ENCODE measurements around the gene TBC1D12. TPM values are rescaled to one million over a fixed set of nuclear protein-coding genes. Genes with fewer than 3 reads are reported as not detected.
A peak's percentile ranks its signal among the peaks of the same experiment; 100 is the strongest.
"Not testable (repeated sequence)": the region's sequence is repeated elsewhere in the genome, so short reads cannot be mapped to it uniquely, and the experiment has no call there.

TBC1D12 gene
- total RNA-seq, 1 donor from 2014 or later, result 0.86 TPM

- H3K4me1 Mint-ChIP-seq (ENCODE audit: low read depth), result no peaks in the 10 kb centered on the region
- no peak overlapping the region for H3K4me3 Mint-ChIP-seq
- intact Hi-C loops (cut with micrococcal nuclease), result no loop called here
- H3K9me3 Mint-ChIP-seq, result no peaks in the 10 kb centered on the region
- H3K27ac Mint-ChIP-seq, result no peak overlapping the region
- no peak for DNase-seq (ENCODE audit: low spot score)
- H3K36me3 Mint-ChIP-seq (ENCODE audit: low read depth), result no peaks in the 10 kb centered on the region
- H3K27me3 Mint-ChIP-seq (ENCODE audit: insufficient read depth), result peaks cover 15% of the 10 kb centered on the region
Observed at GRCh38 chr10:94533027-94533426, 130.7 kb downstream of the TBC1D12 start.

GRCh38 chr10:94542282-94542681 is 139.9 kb downstream of the TBC1D12 start:
- not testable (repeated sequence) for H3K27ac Mint-ChIP-seq; H3K36me3 Mint-ChIP-seq (ENCODE audit: low read depth); H3K4me3 Mint-ChIP-seq; DNase-seq (ENCODE audit: low spot score); H3K9me3 Mint-ChIP-seq
- peaks cover 32% of the 10 kb centered on the region for H3K27me3 Mint-ChIP-seq (ENCODE audit: insufficient read depth)
- peaks cover 22% of the 10 kb centered on the region for H3K4me1 Mint-ChIP-seq (ENCODE audit: low read depth)
- intact Hi-C loops (cut with micrococcal nuclease), result loop anchor here (10.0 kb wide), 2 partner anchors 693 to 1047 kb away; partner anchors contain the start of gene CEP55

DNA sequence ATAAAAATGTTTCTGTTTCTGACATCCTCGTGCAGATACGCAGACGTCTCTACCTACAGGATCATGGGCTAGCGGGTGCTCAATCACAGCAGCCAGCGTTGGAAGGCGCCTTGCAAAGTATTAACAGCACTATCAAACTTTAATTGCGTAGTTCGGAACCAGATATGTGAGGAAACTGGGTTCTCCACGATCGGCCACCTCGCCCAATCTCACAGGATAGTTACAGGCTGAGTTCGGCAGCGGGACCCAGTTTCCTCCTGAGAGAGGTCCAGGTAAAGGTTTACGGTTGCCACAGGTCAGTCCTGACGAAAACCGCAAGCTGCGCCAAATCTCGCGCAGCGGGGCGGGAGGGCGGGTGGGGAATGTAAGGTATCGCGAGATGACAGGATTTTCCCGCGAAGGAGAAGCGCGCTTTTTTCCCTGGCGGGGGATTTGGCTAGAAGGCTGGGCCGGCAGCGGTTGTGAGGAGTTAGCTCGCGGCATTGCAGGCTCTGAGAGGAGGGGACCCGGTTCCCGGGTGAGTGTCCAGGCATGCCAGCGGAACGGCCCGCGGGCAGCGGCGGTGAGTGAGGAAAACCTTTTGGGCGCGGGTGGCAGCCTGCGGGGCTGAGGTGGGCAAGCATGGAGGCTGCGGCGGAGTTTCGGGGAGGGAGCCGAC is 143.2 kb downstream of the TBC1D12 start, which contains the start of gene HELLS:
Gene HELLS (plus strand): TSS at position 398 of the 658 bp plus-strand sequence. CDS start 134 bp downstream, at position 532.
- peak within 1 kb of the TSS; percentile 96 for H3K27ac Mint-ChIP-seq
- H3K36me3 Mint-ChIP-seq (ENCODE audit: low read depth), result peaks cover 17% of the 10 kb centered on the region
- H3K27me3 Mint-ChIP-seq (ENCODE audit: insufficient read depth), result peaks cover 13% of the 10 kb centered on the region
- peaks cover 33% of the 10 kb centered on the region for H3K4me1 Mint-ChIP-seq (ENCODE audit: low read depth)
- no peaks in the 10 kb centered on the region for H3K9me3 Mint-ChIP-seq
- DNase-seq (ENCODE audit: low spot score), result peak; percentile 69
- intact Hi-C loops (cut with micrococcal nuclease), result loop anchor here (1.0 to 10.0 kb wide), 8 partner anchors 46 to 1147 kb away; partner anchors contain the start of genes CEP55, NOC3L, TBC1D12 and TCTN3
- peak within 1 kb of the TSS; percentile 99 for H3K4me3 Mint-ChIP-seq

DNA sequence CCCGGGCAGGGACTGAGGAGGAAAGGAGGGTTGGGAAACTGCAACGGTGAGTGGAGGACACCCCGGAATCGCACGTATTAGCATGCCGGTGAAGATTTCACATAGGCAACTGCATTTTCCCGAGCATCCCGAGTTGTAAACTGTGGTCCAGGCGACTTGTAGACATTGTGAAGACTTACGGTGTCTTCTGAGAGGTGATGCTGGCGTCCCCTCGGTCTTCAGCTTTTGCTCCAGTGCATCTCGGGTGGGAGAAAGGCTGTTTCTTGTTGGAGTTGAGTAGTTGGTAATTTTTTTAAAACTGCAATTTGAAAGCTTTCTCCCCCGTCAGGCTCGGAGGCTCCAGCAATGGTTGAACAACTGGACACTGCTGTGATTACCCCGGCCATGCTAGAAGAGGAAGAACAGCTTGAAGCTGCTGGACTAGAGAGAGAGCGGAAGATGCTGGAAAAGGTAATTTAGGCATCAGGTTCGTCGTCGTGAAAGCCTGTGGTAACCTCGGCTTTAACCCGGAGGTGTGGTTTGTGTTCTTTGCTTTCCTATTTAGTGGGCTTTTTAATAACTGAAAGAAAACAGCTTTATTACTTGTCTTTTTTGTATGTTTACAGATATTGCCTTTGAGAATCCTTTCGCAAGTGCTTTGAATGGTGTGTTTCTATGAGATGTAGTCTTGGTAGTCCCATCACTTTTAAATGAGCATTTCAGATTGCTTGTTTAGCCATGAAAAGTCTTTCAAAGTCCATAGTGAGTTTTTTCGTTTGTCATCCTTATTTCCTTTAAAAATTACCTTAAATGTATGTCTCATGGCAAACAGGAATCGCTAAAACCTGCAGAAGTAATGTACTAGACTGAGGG is 143.9 kb downstream of the TBC1D12 start:
- H3K9me3 Mint-ChIP-seq, result no peaks in the 10 kb centered on the region
- intact Hi-C loops (cut with micrococcal nuclease), result loop anchor here (5.0 to 10.0 kb wide), 4 partner anchors 649 to 1146 kb away; partner anchors contain the start of genes CEP55 and TCTN3
- peak overlapping the region; percentile 96 for H3K27ac Mint-ChIP-seq
- no peak for DNase-seq (ENCODE audit: low spot score)
- H3K36me3 Mint-ChIP-seq (ENCODE audit: low read depth), result peaks cover 17% of the 10 kb centered on the region
- peaks cover 33% of the 10 kb centered on the region for H3K4me1 Mint-ChIP-seq (ENCODE audit: low read depth)
- H3K4me3 Mint-ChIP-seq, result peak overlapping the region; percentile 99
- peaks cover 9% of the 10 kb centered on the region for H3K27me3 Mint-ChIP-seq (ENCODE audit: insufficient read depth)

GRCh38 chr10:94546901-94547185 is 144.5 kb downstream of the TBC1D12 start:
- Mint-ChIP-seq H3K27me3 (ENCODE audit: insufficient read depth) (peaks cover 5% of the 10 kb centered on the region), H3K9me3 (no peaks in the 10 kb centered on the region), H3K4me3 (peak overlapping the region; percentile 99), H3K4me1 (ENCODE audit: low read depth) (peaks cover 33% of the 10 kb centered on the region), H3K36me3 (ENCODE audit: low read depth) (peaks cover 17% of the 10 kb centered on the region), H3K27ac (no peak overlapping the region)
- DNase-seq (ENCODE audit: low spot score), result no peak
- intact Hi-C loops (cut with micrococcal nuclease), result loop anchor here (5.0 to 10.0 kb wide), 4 partner anchors 650 to 1145 kb away; partner anchors contain the start of genes CEP55 and TCTN3

DNA sequence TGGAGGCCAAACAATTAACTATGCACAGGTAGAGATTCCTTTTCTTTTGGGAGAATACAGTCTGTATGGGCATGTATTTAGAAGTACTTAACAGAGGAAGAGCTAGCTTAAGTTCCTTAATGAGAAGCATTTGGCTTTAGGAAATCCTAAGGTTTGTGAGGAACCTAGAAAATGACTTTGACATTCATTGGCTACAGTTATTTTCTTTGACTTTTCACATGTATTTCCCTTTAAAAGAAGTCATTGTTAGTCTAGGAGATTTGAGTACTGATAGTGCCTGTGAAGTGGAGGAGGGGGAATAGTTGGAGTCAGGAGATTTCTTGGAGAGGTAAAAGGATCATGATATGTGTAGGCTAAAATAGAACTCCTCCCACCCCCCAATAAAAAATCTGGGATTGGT is 146.9 kb downstream of the TBC1D12 start:
- Mint-ChIP-seq H3K27ac (no peak overlapping the region), H3K4me3 (no peak overlapping the region), H3K27me3 (ENCODE audit: insufficient read depth) (no peaks in the 10 kb centered on the region), H3K9me3 (no peaks in the 10 kb centered on the region), H3K36me3 (ENCODE audit: low read depth) (peaks cover 17% of the 10 kb centered on the region), H3K4me1 (ENCODE audit: low read depth) (peaks cover 33% of the 10 kb centered on the region)
- DNase-seq (ENCODE audit: low spot score), result no peak
- intact Hi-C loops (cut with micrococcal nuclease), result loop anchor here (5.0 to 10.0 kb wide), 4 partner anchors 652 to 1143 kb away; partner anchors contain the start of genes CEP55 and TCTN3

DNA sequence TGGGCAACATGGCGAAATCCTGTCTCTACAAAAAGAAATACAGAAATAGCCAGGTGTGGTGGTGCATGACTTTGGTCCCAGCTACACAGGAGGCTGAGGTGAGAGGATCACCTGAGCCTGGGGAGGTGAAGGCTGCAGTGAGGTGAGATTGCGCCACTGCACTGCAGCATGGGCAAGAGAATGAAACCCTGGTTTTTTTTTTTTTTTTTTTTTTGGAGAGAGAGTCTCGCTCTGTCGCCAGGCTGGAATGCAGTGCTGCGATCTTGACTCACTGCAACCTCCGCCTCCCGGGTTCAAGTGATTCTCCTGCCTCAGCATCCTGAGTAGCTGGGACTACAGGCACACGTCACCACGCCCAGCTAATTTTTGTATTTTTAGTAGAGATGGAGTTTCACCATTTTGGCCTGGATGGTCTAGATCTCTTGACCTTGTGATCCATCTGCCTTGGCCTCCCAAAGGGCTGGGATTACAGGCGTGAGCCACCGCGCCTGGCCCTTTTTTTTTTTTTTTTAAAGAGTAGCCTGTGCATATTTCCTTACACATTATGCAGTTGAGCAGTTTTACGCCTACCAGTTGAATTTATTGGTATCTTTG is 165.5 kb downstream of the TBC1D12 start:
- H3K36me3 Mint-ChIP-seq (ENCODE audit: low read depth), result peaks cover 35% of the 10 kb centered on the region
- H3K4me3 Mint-ChIP-seq; H3K27ac Mint-ChIP-seq; H3K9me3 Mint-ChIP-seq; intact Hi-C loops (cut with micrococcal nuclease); DNase-seq (ENCODE audit: low spot score); H3K4me1 Mint-ChIP-seq (ENCODE audit: low read depth); H3K27me3 Mint-ChIP-seq (ENCODE audit: insufficient read depth): not testable (repeated sequence)

GRCh38 chr10:94571081-94571480 is 168.7 kb downstream of the TBC1D12 start:
- DNase-seq (ENCODE audit: low spot score), result no peak
- intact Hi-C loops (cut with micrococcal nuclease), result no loop called here
- Mint-ChIP-seq H3K27ac (no peak overlapping the region), H3K9me3 (no peaks in the 10 kb centered on the region), H3K36me3 (ENCODE audit: low read depth) (peaks cover 35% of the 10 kb centered on the region), H3K4me1 (ENCODE audit: low read depth) (peaks cover 7% of the 10 kb centered on the region), H3K4me3 (no peak overlapping the region), H3K27me3 (ENCODE audit: insufficient read depth) (no peaks in the 10 kb centered on the region)

DNA sequence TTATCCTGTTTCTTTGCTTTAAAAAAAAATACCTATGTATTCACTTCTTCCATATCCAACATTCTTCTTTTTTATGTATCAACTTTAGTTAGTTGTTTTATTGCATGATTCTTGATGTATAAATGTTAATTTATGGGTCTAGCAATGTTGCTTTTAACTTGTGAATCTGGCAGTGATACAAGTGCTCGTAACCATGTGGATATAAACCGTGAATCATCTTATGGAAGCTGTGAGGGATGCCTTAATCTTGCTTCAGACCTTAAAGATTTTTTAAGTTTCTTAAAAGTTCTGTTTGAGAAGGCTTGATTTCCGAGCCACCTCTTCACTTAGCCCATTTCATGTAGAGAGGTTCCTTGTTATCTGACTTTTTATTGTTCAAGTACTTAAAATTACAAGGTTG is 169.2 kb downstream of the TBC1D12 start:
- H3K4me3 Mint-ChIP-seq, result no peak overlapping the region
- H3K4me1 Mint-ChIP-seq (ENCODE audit: low read depth), result peaks cover 7% of the 10 kb centered on the region
- peaks cover 35% of the 10 kb centered on the region for H3K36me3 Mint-ChIP-seq (ENCODE audit: low read depth)
- no peak for DNase-seq (ENCODE audit: low spot score)
- no peaks in the 10 kb centered on the region for H3K9me3 Mint-ChIP-seq
- intact Hi-C loops (cut with micrococcal nuclease), result no loop called here
- H3K27ac Mint-ChIP-seq, result no peak overlapping the region
- no peaks in the 10 kb centered on the region for H3K27me3 Mint-ChIP-seq (ENCODE audit: insufficient read depth)

- Mint-ChIP-seq H3K4me3 (no peak overlapping the region), H3K27ac (no peak overlapping the region), H3K36me3 (ENCODE audit: low read depth) (peaks cover 24% of the 10 kb centered on the region), H3K4me1 (ENCODE audit: low read depth) (peaks cover 6% of the 10 kb centered on the region), H3K27me3 (ENCODE audit: insufficient read depth) (no peaks in the 10 kb centered on the region), H3K9me3 (no peaks in the 10 kb centered on the region)
- intact Hi-C loops (cut with micrococcal nuclease), result no loop called here
- no peak for DNase-seq (ENCODE audit: low spot score)
Observed at GRCh38 chr10:94578790-94579189, 176.4 kb downstream of the TBC1D12 start.

- no peak overlapping the region for H3K4me3 Mint-ChIP-seq
- H3K4me1 Mint-ChIP-seq (ENCODE audit: low read depth), result peaks cover 6% of the 10 kb centered on the region
- no peaks in the 10 kb centered on the region for H3K9me3 Mint-ChIP-seq
- no peak for DNase-seq (ENCODE audit: low spot score)
- H3K27me3 Mint-ChIP-seq (ENCODE audit: insufficient read depth), result no peaks in the 10 kb centered on the region
- no peak overlapping the region for H3K27ac Mint-ChIP-seq
- intact Hi-C loops (cut with micrococcal nuclease), result no loop called here
- peaks cover 12% of the 10 kb centered on the region for H3K36me3 Mint-ChIP-seq (ENCODE audit: low read depth)
Observed at GRCh38 chr10:94583124-94583523, 180.8 kb downstream of the TBC1D12 start.

Measured in activated T-helper 1 cell treated with anti-CD3 and anti-CD28 coated beads, Interleukin-12 subunit alpha, Interleukin-12 subunit beta, Interleukin-2, Interleukin-4 antibody, amounts not matched to agents 30 ng/mL and 10 ng/mL and 1 ng/mL, durations not matched to agents 14 hours and 24 hours and 36 hours (primary cell).